Mononuclear cell (primary cell): ENCODE data around the gene SEMA3F. TPM values are rescaled to one million over a fixed set of nuclear protein-coding genes. Genes with fewer than 3 reads are reported as not detected.
A peak's percentile ranks its signal among the peaks of the same experiment; 100 is the strongest.
"Not testable (repeated sequence)": the region's sequence is repeated elsewhere in the genome, so short reads cannot be mapped to it uniquely, and the experiment has no call there.

Experiments used
- H3K27me3 ChIP-seq: 2 replicates; pipeline ENCODE4 v1.6.0; 2011; ENCODE audit warnings: low read length, control low read depth; ENCODE audit not compliant: insufficient read depth
- H3K4me1 ChIP-seq: 2 replicates; pipeline ENCODE4 v1.5.1; 2011; ENCODE audit warnings: mild to moderate bottlenecking, low read length, control low read depth; ENCODE audit not compliant: insufficient read depth
- H3K4me3 ChIP-seq: 2 replicates; pipeline ENCODE4 v1.5.1; 2011; ENCODE audit warnings: mild to moderate bottlenecking, low read length, moderate library complexity
- H3K9me3 ChIP-seq: 2 replicates; pipeline ENCODE4 v1.5.1; 2011; ENCODE audit warnings: low read depth, mild to moderate bottlenecking, control low read depth, low read length
- total RNA-seq: library from RNA; depleted of rRNA; stranded (reverse); fragments of >200 nt; gene quantifications from one replicate; pipeline ENCODE4 v1.2.3, GENCODE V29; 2012

SEMA3F gene
- total RNA-seq, 1 donor: 0.42 TPM

- Histone ChIP-seq H3K4me1 (peaks cover 59% of the 10 kb centered on the region), H3K9me3 (no peaks in the 10 kb centered on the region), H3K27me3 (no peaks in the 10 kb centered on the region), H3K4me3 (peak overlapping the region; percentile 65)
Measured at GRCh38 chr3:50227390-50228183, 72.5 kb downstream of the SEMA3F start.

DNA sequence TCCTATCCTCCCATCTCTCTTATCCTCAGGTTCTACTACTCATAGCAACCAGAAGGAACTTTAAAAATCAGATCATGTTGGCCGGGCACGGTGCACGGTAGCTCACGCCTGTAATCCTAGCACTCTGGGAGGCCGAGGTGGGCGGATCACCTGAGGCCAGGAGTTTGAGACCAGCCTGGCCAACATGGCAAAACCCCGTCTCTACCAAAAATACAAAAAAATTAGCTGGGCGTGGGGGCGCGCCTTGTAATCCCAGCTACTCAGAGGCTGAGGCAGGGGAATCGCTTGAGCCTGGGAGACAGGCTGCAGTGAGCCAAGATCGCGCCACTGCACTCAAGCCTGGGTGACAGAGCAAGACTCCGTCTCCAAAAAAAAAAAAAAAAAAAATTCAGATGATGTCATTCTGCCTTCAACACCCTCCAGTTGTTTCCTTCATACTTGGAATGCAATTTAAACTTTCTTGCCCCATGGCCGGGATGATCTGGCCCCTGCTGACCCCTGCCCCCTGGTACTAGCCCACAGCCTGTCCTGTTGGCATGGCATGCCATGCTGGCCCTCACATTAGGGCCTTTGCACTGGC lies 73.2 kb downstream of the SEMA3F start:
- Histone ChIP-seq H3K4me3 (peak overlapping the region; percentile 65), H3K4me1 (peaks cover 62% of the 10 kb centered on the region)
- H3K9me3 ChIP-seq, H3K27me3 ChIP-seq: not testable (repeated sequence)

DNA sequence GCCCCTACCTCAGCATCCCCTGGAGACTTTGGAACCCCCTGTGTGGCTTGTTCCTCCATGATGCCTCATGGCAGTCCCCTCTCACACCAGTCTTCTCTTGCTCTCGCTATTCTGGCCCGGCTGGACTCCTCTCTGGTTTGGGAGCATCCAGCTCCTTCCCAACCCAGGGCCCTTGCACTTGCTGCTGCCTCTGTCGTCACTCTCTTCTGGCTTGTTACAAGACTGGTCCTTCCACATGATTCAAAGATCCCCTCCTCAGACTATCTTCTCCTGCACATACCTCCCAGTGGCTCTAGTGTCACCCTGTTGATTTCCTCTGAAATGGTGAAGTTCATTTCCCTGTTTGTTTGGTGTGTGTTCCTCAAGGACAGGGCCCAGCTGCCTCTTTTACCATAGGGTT lies 74.4 kb downstream of the SEMA3F start:
- Histone ChIP-seq H3K9me3 (no peaks in the 10 kb centered on the region), H3K4me1 (peaks cover 74% of the 10 kb centered on the region), H3K27me3 (no peaks in the 10 kb centered on the region), H3K4me3 (no peak overlapping the region)

DNA sequence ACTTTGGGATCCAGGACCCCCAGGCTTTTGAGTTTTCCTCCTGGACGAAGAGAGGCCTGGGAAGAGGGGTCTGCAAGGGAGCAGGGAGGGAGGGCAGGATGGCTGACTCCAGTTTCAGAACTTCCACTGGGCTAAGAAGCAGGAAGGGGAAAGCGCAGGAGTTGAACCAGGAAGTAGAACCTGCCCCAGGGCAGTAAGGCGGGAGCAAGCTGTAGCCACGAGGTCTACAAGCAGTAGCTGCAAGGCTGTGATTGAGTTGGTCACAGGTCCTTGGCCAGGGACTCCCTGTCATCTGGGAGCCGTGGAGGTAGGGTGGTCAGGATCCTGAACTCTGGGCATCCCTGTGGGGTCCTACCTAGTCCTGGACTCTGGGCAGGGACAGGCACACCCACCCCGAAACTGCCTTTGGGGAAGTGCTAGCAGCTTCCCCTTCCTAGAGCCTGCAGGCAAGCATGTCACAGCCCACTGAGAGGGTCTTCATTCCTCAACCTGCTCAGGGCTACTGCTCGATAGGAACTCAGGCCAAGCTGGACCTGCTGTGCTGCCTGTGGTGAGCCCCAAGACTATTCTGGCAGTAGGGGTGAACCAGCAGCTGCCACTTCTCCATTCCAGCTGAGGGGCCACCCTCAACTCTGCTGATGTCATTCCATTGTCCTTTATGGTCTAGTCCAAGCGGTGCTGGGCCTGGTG lies 75.1 kb downstream of the SEMA3F start:
- no peaks in the 10 kb centered on the region for H3K27me3 ChIP-seq
- H3K4me1 ChIP-seq: peaks cover 82% of the 10 kb centered on the region
- no peak overlapping the region for H3K4me3 ChIP-seq
- H3K9me3 ChIP-seq: no peaks in the 10 kb centered on the region

DNA sequence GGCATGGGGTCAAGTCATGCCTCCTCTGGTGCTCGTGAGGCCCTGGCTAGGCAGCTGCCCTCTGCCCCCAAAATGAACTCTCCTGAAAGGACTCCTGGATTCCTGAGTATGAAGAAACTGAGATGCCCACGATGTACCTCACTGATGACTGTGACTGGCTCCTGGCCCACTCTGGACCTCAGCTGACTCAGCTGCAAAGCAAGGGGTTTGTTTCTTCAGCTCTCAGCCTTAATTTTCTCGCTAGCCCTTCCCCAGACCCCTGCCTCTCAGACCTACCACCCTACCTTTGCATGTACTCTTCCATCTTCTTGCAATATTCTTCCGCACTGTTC lies 75.6 kb downstream of the SEMA3F start:
- Histone ChIP-seq H3K27me3 (no peaks in the 10 kb centered on the region), H3K4me3 (no peak overlapping the region), H3K9me3 (no peaks in the 10 kb centered on the region), H3K4me1 (peaks cover 84% of the 10 kb centered on the region)

DNA sequence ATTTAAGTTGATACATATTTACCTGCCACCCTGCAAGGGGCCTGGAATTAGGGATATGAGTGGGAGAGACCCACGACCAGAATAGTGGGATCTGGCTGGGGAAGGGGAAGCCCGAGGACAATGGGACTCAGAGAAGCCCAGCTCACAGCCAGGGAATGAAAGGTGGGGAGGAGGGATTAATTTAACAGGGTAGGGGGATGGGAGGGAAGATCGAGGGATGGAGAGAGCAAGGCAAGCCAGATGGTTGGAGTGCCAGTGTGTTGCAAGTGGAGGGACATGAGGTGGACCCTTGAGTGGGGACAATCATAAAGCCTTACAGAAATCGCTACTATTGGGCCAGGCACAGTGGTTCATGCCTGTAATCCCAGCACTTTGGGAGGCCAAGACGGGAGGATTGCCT lies 76.5 kb downstream of the SEMA3F start:
- no peaks in the 10 kb centered on the region for H3K9me3 ChIP-seq

DNA sequence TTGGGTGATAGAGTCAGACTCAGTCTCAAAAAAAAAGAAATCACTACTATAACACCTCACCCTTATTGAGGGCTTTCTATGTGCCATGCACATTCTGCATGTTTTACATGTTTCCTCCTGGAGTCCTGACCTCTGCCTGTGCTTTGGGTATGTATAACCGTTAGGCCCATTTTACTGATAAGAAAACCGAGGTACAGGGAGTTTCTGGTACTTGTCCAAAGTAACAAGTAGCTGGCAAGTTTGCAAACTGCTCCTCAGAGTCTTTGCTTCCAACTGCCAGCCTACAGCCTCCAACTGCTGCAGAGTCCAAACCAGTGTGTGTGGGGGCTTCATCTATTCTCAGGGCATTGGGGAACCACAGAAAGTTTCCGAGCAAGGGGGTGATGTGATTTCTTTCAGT lies 77.2 kb downstream of the SEMA3F start:
- Histone ChIP-seq H3K4me3 (no peak overlapping the region), H3K4me1 (peaks cover 69% of the 10 kb centered on the region), H3K9me3 (no peaks in the 10 kb centered on the region), H3K27me3 (no peaks in the 10 kb centered on the region)

More for the DNA sequence above, 76.5 kb downstream of the SEMA3F start:
- Histone ChIP-seq H3K4me1 (peaks cover 76% of the 10 kb centered on the region), H3K4me3 (no peak overlapping the region), H3K27me3 (no peaks in the 10 kb centered on the region)

GRCh38 chr3:50233176-50233575 lies 78.1 kb downstream of the SEMA3F start:
- Histone ChIP-seq H3K27me3 (no peaks in the 10 kb centered on the region), H3K4me3 (no peak overlapping the region), H3K4me1 (peaks cover 64% of the 10 kb centered on the region), H3K9me3 (no peaks in the 10 kb centered on the region)

DNA sequence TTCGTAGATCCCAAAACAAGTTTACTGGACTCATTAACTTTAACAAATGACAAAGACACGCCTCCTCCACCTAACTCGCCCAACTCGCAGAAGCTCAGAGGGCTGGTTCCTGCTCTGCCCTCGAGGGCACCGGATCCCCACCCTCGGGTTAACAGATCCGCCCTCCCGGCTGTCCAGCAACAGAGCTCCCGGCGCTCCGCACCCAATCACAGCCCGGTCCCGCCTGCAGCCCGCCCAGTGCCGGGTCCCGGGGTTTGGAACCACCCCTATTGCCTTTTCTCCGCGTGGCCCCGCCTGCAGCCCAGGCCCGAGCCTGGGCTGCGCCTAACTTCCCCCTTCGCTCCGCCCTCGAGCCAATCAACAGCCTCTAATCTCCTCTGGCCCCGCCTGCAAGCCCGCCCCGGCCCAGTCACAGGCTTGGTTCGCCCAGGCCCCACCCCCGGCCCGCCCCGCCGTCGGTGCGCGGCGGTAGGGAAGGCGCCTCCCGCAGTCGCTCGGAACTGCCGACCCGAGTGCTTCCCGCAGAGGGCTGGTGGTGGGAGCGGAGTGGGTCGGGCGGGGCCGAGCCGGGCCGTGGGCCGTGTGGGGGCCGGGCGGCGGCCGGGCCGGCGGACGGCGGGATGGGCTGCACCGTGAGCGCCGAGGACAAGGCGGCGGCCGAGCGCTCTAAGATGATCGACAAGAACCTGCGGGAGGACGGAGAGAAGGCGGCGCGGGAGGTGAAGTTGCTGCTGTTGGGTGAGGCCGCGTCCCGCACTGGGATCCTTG lies 80.8 kb downstream of the SEMA3F start, which contains the start of gene GNAI2:
TSS of gene GNAI2 (plus strand) at position 489 of the 768 bp plus-strand sequence. CDS start at position 621, 132 bp downstream.
- H3K27me3 ChIP-seq: no peaks in the 10 kb centered on the region
- H3K4me1 ChIP-seq: peaks cover 64% of the 10 kb centered on the region
- H3K9me3 ChIP-seq: no peaks in the 10 kb centered on the region
- H3K4me3 ChIP-seq: peak within 1 kb of the TSS; percentile 100

DNA sequence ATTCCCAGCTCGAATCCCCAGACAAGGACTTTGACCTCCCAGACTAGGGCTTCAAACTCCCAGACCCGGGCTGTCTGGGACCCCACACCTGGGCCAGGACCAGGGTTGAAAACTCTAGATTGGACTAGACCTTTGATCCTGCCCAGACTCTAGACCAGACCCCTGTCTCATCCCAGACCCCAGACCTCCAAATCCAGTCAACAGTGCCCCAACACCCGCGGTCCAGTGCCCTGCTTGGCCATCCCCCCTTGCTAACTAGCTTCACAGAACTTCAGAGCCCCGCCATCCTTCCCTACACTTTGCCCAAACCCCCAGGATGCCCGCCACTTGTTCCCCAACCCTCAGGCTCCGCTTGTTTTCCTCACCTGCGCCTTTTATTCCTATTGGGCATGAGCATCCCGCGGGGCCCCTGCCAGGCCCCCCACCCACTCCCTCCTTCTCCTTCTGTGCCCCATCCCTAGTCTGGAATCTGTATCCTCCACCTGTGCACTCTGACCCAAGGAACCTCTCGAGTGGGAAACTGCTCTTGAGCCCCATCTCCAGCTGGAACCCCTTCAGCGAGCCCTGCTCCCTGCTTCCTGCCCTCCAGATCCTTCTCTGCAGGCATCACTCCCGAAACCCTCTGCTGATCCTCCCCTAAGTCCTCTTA lies 81.5 kb downstream of the SEMA3F start:
- Histone ChIP-seq H3K27me3 (no peaks in the 10 kb centered on the region), H3K4me3 (peak overlapping the region; percentile 100), H3K4me1 (peaks cover 64% of the 10 kb centered on the region), H3K9me3 (no peaks in the 10 kb centered on the region)

- no peaks in the 10 kb centered on the region for H3K9me3 ChIP-seq
- H3K4me3 ChIP-seq: peak overlapping the region; percentile 100
- H3K4me1 ChIP-seq: peaks cover 70% of the 10 kb centered on the region
- no peaks in the 10 kb centered on the region for H3K27me3 ChIP-seq
Measured at GRCh38 chr3:50237133-50237651, 82.1 kb downstream of the SEMA3F start.

DNA sequence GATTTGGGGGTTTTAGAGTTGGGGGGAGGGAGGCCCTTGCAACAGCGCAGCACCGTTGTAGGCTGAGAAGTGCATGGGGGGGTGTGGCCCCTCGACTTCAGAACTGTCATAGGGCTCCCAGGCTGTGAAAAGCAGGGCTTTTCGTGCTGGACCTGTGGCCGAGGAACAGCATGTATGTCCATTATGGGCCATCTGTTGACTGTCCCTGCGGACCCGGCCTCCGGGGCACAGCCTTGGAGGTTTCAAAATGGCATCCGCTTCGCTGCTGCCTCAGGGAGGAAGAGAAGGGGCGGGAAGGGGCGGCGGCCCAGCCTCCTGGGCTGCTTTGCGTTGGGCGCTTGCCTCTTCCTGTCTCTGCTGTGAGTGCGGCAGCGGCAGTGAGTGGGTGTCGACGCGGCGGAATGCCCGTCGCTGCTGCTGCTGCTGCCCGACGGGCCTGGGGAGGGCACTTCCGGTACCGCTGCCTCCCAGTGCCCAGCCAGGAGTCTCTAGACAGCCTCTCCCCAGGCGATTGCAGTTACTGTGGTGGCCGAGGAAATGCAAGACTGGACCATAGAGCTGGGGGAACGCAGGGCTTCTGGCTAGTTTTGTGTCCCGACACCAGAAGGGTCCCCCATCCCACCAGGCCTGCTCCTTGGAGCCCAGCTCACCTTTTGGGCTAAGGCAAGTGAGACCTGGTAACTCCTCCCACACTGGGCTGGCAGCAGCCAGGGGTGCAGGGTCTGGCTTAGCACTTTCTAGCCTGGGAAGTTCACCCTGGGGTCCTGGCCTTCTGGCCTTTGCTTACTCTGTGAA lies 82.8 kb downstream of the SEMA3F start:
- Histone ChIP-seq H3K4me3 (peak overlapping the region; percentile 100), H3K9me3 (no peaks in the 10 kb centered on the region), H3K4me1 (peaks cover 77% of the 10 kb centered on the region), H3K27me3 (no peaks in the 10 kb centered on the region)

DNA sequence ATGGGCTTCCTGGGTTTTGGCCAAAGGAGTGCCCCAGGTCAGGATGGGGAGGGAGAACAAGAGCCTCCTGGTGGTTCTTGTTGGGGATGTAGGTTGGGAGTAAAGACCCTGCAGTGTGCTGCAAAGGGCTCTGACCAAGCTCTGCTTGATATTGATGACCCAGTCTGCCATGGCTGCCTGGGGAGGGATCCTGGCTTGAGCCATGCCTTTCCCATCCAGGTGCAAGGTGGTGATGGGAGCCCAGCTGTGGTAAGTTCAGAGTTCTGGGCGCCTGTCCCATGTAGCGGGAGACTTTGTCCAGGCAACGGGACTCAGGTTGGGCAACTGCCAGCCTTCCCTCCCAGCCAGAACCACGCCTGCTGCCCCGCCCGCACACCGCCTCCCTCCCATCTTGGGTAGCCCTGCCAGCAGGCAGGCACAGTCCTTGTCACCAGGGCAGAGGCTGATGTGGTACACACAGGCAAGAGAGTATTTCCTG lies 83.5 kb downstream of the SEMA3F start:
- H3K27me3 ChIP-seq: no peaks in the 10 kb centered on the region
- H3K4me1 ChIP-seq: peaks cover 77% of the 10 kb centered on the region
- peak overlapping the region; percentile 100 for H3K4me3 ChIP-seq
- H3K9me3 ChIP-seq: no peaks in the 10 kb centered on the region
